HS-27A (cell line): ENCODE results near the gene SMYD3.
A peak's percentile ranks its signal among the peaks of the same experiment; 100 is the strongest.
"Not testable (repeated sequence)": the region's sequence is repeated elsewhere in the genome, so short reads cannot be mapped to it uniquely, and the experiment has no call there.

Source experiments
- DNase-seq: peaks from one replicate; pipeline ENCODE4 v3.0.0-alpha.2; 2012; ENCODE audit warnings: low read depth, missing footprints

SMYD3 gene

DNA sequence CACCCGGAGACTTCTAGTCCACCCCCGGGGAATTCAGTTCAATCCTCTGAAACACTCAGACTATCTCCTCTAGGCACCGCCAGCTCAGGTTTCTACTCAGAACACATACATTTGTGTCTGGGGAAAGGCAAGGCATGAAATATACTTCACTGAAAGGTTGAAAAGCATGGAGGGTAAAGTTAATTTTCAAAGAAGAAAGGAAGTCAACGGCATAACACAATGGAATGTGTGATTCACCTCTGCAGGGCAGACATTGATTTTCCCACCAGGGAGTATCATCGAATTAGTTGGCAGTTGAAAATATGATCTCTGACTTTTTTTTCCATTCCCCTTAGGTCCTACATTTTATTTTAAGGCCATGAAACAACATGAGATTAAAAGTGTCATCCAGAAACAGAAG is 669.4 kb downstream of the SMYD3 start:
- no peak for DNase-seq

- no peak for DNase-seq
Measured at GRCh38 chr1:245835386-245835785, 671.7 kb downstream of the SMYD3 start.

GRCh38 chr1:245834002-245834401 is 673.1 kb downstream of the SMYD3 start:
- DNase-seq, result no peak

GRCh38 chr1:245832771-245833527 is 674.1 kb downstream of the SMYD3 start:
- DNase-seq, result no peak

GRCh38 chr1:245831518-245831917 is 675.6 kb downstream of the SMYD3 start:
- no peak for DNase-seq

DNA sequence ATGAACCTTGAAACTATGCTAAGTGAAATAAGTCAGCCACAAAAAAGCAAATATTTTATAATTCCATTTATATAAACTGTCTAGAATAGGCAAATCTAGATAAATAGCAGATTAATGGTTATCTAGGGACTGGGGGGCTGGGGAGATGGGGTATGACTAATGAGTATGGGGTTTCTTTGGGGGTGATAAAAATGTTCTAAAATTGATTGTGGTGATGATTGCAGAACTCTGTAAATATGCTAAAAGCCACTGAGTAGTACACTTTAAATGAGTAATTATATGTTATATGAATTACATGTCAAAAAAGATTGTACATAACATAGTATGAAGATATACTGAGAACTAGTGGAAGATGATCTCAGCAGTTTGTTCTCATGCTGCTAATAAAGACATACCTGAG is 677.3 kb downstream of the SMYD3 start:
- no peak for DNase-seq

- DNase-seq, result no peak
Measured at GRCh38 chr1:245829194-245829593, 677.9 kb downstream of the SMYD3 start.

- DNase-seq, result no peak
Measured at GRCh38 chr1:245827301-245827700, 679.8 kb downstream of the SMYD3 start.

GRCh38 chr1:245825128-245825901 is 681.8 kb downstream of the SMYD3 start:
- no peak for DNase-seq

- DNase-seq, result no peak
Measured at GRCh38 chr1:245823408-245824147, 683.5 kb downstream of the SMYD3 start.

DNA sequence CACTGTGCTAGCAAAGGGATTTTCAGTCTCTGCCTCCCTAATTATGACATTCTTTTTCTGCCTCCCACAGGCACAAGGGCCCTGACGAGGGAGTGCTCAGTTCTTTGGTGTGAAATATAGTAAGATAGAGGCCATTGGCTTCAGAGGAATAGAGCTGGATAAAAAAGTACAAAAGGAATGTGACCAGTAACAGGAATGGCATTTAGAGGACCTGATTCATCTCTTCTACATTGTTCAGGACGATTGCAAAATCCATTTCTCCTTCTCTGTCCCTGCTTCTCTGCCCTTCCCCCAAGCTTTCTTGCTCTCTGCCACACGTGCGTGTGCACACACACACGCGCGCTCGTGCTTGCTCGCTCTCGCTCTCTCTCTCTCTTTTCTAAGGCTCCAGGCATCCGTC is 684.1 kb downstream of the SMYD3 start:
- peak; percentile 75 for DNase-seq

DNA sequence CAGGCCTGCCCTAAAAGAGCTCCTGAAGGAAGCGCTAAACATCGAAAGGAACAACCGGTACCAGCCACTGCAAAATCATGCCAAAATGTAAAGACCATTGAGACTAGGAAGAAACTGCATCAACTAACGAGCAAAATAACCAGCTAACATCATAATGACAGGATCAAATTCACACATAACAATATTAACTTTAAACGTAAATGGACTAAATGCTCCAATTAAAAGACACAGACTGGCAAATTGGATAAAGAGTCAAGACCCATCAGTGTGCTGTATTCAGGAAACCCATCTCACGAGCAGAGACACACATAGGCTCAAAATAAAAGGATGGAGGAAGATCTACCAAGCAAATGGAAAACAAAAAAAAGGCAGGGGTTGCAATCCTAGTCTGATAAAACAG is 688.7 kb downstream of the SMYD3 start:
- DNase-seq, result not testable (repeated sequence)

DNA sequence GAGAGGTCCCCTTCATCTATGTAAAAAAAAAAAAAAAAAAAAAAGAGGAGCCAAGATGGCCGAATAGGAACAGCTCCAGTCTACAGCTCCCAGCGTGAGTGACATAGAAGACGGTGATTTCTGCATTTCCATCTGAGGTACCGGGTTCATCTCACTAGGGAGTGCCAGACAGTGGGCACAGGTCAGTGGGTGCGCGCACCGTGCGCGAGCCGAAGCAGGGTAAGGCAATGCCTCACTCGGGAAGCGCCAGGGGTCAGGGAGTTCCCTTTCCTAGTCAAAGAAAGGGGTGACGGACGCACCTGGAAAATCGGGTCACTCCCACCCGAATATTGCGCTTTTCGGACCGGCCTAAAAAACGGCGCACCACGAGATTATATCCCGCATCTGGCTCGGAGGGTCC is 690.6 kb downstream of the SMYD3 start:
- not testable (repeated sequence) for DNase-seq

GRCh38 chr1:245814651-245815050 is 692.4 kb downstream of the SMYD3 start:
- DNase-seq, result no peak

GRCh38 chr1:245812278-245812677 is 694.8 kb downstream of the SMYD3 start:
- no peak for DNase-seq

DNA sequence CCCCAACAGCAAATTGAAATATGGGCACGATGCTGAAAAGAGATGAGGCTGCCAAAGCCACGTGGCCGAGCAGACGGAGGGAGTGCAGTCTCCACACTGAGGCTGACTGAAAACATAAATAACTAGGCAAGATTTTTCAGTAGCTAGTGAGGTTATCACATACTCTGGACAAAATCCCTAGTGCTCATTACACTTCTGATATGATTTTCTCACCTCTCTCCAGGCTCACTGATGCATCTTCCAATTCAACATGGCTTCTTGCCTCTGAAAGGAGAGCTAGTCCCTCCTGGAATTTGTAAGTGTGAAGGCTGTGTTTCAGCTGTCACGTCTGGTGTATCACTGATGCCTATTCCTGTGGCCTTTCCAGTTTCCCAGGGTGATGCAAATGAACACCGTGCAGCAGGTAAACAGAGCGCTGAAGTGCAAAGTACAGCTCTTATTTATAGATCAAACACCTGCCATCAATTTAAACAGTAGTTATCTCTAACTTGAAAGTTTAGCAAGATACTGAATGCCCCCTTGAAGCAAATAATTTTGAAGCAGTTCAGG is 696.2 kb downstream of the SMYD3 start:
- no peak for DNase-seq

GRCh38 chr1:245810181-245810769 is 696.8 kb downstream of the SMYD3 start:
- DNase-seq, result no peak

DNA sequence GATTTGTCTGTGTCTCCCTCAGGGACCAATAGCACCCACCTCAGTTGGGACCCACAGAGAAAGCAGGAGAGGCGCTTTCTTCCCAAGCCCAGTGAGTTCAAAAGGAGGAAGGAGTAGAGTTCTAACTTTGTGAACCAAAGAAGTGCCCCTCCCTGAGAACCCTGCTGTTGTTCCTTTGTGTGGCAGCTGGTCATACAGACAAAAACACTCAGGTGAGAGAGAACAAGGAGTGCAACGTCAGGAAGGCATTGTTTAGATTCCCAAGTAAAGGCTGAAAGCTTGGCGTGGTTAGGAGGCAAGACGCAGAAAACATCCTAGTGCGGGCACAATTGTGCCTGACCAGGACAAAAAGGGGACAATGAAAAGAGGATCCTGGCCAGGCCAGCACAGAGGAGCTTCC is 697.7 kb downstream of the SMYD3 start:
- no peak for DNase-seq

- no peak for DNase-seq
Measured at GRCh38 chr1:245807954-245808719, 698.9 kb downstream of the SMYD3 start.

DNA sequence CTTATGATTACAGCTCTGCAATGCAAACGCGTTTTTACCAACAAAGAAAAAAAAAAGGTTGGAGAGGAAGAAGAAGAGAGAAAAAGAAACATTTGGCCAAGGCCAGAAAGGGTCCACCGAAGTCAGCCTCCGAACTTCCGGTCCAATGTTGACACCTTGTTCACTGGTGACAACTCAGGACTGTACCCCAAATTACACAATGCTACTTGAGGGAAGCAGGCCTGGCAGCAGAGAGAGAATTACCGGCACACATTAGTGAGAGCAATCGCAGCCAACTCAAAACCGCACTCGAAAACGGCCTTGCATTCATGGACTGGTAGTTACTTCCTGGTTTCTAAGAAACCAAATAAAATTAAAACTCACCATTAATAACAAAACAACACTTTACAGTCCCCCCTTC is 699.8 kb downstream of the SMYD3 start:
- no peak for DNase-seq

DNA sequence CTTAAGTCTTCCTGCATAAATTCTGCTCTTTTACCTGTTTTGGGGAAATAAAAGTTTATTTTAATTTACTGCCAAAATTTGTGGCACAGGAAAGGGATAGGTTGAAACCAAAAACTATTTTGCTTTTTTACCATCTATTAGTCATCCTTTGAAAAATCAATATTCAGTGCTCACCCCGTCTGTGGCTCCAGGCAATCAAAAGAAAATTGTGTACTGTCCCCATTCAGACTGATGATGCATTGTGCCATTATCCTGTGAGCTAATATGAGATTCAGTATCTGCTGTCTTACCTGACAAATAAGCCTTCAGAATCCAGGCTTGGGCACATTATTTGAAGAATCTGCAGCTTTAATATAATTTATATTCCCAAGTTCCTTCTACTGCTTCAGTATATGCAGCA is 701.5 kb downstream of the SMYD3 start:
- DNase-seq, result no peak
